HEK293T (cell line): ENCODE data around the gene AKAP9.
"Not testable (repeated sequence)": the region's sequence is repeated elsewhere in the genome, so short reads cannot be mapped to it uniquely, and the experiment has no call there.

Experiments
- CTCF ChIA-PET: fragments of 350-600 bp; formaldehyde crosslinking; extraction: SDS; loops from one replicate; lab custom pipeline; 2021; ENCODE audit warnings: antibody characterized with exemption, inconsistent platforms; lab: Yijun Ruan, JAX
- POLR2A ChIA-PET: fragments of 350-600 bp; formaldehyde crosslinking; extraction: SDS; loops from one replicate; lab custom pipeline; 2020; ENCODE audit warnings: antibody characterized with exemption, inconsistent platforms; lab: Yijun Ruan, JAX
- DNase-seq: peaks from one replicate; pipeline ENCODE4 v3.0.0; 2012; ENCODE audit warnings: mixed read lengths; ENCODE audit errors: extremely low spot score
- ARNT ChIP-seq: fragments of 450-650 bp; IDR thresholded peaks from 2 replicates; pipeline ENCODE4 v1.6.1; 2017; ENCODE audit warnings: mild to moderate bottlenecking
- BHLHE40 ChIP-seq: fragments of 450-650 bp; IDR thresholded peaks from 2 replicates; pipeline ENCODE4 v1.6.1; 2016; ENCODE audit warnings: mild to moderate bottlenecking, moderate library complexity, borderline replicate concordance
- CTBP1 ChIP-seq: fragments of 450-650 bp; IDR thresholded peaks from 2 replicates; pipeline ENCODE4 v1.6.1; 2016; ENCODE audit warnings: borderline replicate concordance
- ELF4 ChIP-seq: fragments of 450-650 bp; IDR thresholded peaks from 2 replicates; pipeline ENCODE4 v1.6.1; 2017; ENCODE audit warnings: antibody characterized with exemption
- FOXA1 ChIP-seq: fragments of 450-650 bp; IDR thresholded peaks from 2 replicates; pipeline ENCODE4 v1.6.1; 2016; ENCODE audit warnings: mild to moderate bottlenecking
- FOXK2 ChIP-seq: fragments of 450-650 bp; IDR thresholded peaks from 2 replicates; pipeline ENCODE4 v1.6.1; 2016; ENCODE audit warnings: mild to moderate bottlenecking
- FOXM1 ChIP-seq: fragments of 450-650 bp; IDR thresholded peaks from 2 replicates; pipeline ENCODE4 v1.6.1; 2017; ENCODE audit warnings: mild to moderate bottlenecking, borderline replicate concordance
- HDGF ChIP-seq: fragments of 450-650 bp; IDR thresholded peaks from 2 replicates; pipeline ENCODE4 v1.6.1; 2017; ENCODE audit warnings: antibody characterized with exemption, borderline replicate concordance
- L3MBTL2 ChIP-seq: fragments of 450-650 bp; conservative IDR thresholded peaks from 2 replicates; pipeline ENCODE4 v1.6.1; 2016; ENCODE audit warnings: mild to moderate bottlenecking
- LEF1 ChIP-seq: fragments of 450-650 bp; IDR thresholded peaks from 2 replicates; pipeline ENCODE4 v1.6.1; 2017; ENCODE audit warnings: mild to moderate bottlenecking, borderline replicate concordance
- NFRKB ChIP-seq: fragments of 450-650 bp; IDR thresholded peaks from 2 replicates; pipeline ENCODE4 v1.6.1; 2016; ENCODE audit warnings: mild to moderate bottlenecking, moderate library complexity
- SP1 ChIP-seq: fragments of 450-650 bp; IDR thresholded peaks from 2 replicates; pipeline ENCODE4 v1.6.1; 2017
- SUZ12 ChIP-seq: fragments of 450-650 bp; IDR thresholded peaks from 2 replicates; pipeline ENCODE4 v1.6.1; 2016; ENCODE audit warnings: mild to moderate bottlenecking
- TARDBP ChIP-seq: fragments of 450-650 bp; IDR thresholded peaks from 2 replicates; pipeline ENCODE4 v1.6.1; 2016
- ZNF384 ChIP-seq: fragments of 450-650 bp; IDR thresholded peaks from 2 replicates; pipeline ENCODE4 v1.6.1; 2016
- TF ChIP-seq, protein P1 (sequence below): fragments of 450-650 bp; IDR thresholded peaks from 2 replicates; pipeline ENCODE4 v1.6.1; 2016

AKAP9 gene

DNA sequence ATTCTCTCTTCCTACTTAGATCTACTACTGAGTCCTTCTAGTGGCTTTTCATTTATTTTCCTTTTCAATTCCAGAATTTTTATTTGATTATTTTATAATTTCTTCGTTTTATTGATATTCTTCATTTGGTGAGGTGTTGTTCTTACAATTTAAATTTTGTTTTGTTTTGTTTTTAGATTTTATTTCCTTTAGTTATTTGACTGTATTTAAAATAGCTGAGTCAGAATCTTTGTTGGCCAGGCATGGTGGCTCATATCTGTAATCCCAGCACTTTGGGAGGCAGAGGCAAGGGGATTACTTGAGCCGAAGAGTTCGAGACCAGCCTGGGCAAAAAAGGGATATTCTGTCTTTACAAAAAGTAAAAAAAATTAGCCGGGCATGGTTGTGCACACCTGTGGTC, 36.1 kb downstream of the AKAP9 start:
- TF ChIP-seq, protein P1, sequence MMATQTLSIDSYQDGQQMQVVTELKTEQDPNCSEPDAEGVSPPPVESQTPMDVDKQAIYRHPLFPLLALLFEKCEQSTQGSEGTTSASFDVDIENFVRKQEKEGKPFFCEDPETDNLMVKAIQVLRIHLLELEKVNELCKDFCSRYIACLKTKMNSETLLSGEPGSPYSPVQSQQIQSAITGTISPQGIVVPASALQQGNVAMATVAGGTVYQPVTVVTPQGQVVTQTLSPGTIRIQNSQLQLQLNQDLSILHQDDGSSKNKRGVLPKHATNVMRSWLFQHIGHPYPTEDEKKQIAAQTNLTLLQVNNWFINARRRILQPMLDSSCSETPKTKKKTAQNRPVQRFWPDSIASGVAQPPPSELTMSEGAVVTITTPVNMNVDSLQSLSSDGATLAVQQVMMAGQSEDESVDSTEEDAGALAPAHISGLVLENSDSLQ = no peak
- TF ChIP-seq FOXA1 (no peak), ARNT (no peak), FOXM1 (no peak), HDGF (no peak), BHLHE40 (no peak), L3MBTL2 (no peak), FOXK2 (no peak), TARDBP (no peak), SUZ12 (no peak), ZNF384 (no peak), LEF1 (no peak), CTBP1 (no peak), NFRKB (no peak), ELF4 (no peak), SP1 (no peak)
- DNase-seq = no peak
- POLR2A ChIA-PET = no interaction called here
- CTCF ChIA-PET = no interaction called here

DNA sequence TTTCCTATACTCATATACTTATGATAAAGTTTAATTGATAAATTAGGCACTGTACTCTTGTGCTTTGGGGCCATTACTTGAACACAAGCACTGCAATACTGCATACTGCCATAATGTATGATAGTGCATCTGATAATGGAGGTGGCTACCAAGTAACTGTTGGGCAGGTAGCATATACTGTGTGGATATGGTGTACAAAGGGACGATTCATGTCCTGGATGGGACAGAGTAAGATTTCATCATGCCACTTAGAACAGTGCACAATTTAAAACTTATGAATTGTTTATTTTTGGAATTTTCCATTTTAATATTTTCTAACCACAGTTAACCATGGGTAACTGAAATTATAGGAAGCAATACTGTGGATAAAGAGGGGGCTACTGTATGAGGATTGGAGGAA, 38.9 kb downstream of the AKAP9 start:
- ChIA-PET CTCF (no interaction called here), POLR2A (no interaction called here)
- DNase-seq = no peak

DNA sequence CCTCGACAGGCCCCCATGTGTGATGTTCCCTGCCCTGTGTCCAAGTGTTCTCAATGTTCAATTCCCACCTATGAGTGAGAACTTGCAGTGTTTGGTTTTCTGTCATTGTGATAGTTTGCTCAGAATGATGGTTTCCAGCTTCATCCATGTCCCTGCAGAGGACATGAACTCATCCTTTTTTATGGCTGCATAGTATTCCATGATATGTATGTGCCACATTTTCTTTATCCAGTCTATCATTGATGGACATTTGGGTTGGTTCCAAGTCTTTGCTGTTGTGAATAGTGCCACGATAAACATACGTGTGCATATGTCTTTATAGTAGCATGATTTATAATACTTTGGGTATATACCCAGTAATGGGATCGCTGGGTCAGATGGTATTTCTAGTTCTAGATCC, 41.7 kb downstream of the AKAP9 start:
- POLR2A ChIA-PET, CTCF ChIA-PET: not testable (repeated sequence)

More for the DNA sequence above, 38.9 kb downstream of the AKAP9 start:
- TF ChIP-seq NFRKB = no peak

DNA sequence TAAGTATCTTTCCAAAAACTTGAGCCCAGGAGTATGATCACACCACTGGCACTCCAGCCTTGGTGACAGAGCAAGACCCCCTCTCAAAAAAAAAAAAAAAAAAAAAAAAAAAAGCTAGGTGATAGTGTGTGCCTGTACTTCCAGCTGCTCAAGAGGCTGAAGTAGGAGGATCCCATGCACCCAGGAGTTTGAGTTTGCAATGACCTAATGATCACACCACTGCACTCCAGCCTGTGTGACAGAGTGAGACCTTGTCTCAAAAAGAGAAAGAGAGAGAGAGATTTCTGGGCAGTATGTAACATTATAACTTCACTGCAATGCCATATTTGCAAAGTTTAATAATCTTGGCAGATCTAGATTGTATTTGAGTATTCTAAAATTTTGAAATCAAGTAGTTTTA, 47.6 kb downstream of the AKAP9 start:
- TF ChIP-seq FOXM1 = no peak
- no peak for TF ChIP-seq TARDBP
- TF ChIP-seq LEF1 = no peak
- TF ChIP-seq, protein P1 = no peak
- TF ChIP-seq HDGF = no peak
- TF ChIP-seq SUZ12 = no peak
- no peak for TF ChIP-seq CTBP1
- TF ChIP-seq NFRKB = no peak
- no peak for TF ChIP-seq ARNT
- TF ChIP-seq FOXA1 = no peak
- CTCF ChIA-PET = interaction anchor here (0.6 kb wide), 1 partner anchor 473 kb away, joined by 3 read pairs; no protein-coding TSS in a partner anchor
- POLR2A ChIA-PET = no interaction called here
- no peak for DNase-seq

More for the DNA sequence above, 41.7 kb downstream of the AKAP9 start:
- DNase-seq = not testable (repeated sequence)

DNA sequence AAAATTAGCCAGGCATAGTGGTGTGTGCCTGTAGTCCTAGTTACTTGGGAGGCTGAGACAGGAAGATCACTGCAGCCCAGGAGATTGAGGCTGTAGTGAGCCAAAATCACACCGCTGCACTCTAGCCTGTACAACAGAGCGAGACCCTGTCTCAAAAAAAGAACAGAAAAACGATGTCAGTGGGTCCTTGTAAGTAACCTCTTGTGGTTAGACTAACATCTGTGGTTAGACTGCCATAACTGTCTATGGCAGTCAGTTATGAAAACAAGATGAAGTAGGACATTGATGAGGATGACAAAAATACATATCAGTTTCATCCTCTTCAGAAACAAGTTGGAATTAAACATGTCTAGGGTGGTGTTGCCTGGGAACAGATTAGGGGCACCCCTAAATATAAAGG, 53.3 kb downstream of the AKAP9 start:
- POLR2A ChIA-PET = no interaction called here
- DNase-seq = no peak
- CTCF ChIA-PET = no interaction called here
- no peak for TF ChIP-seq FOXA1
- no peak for TF ChIP-seq ARNT
- no peak for TF ChIP-seq SUZ12
- TF ChIP-seq ZNF384 = no peak
- TF ChIP-seq TARDBP = no peak
- TF ChIP-seq, protein P1 = no peak
- no peak for TF ChIP-seq L3MBTL2
- no peak for TF ChIP-seq FOXM1

DNA sequence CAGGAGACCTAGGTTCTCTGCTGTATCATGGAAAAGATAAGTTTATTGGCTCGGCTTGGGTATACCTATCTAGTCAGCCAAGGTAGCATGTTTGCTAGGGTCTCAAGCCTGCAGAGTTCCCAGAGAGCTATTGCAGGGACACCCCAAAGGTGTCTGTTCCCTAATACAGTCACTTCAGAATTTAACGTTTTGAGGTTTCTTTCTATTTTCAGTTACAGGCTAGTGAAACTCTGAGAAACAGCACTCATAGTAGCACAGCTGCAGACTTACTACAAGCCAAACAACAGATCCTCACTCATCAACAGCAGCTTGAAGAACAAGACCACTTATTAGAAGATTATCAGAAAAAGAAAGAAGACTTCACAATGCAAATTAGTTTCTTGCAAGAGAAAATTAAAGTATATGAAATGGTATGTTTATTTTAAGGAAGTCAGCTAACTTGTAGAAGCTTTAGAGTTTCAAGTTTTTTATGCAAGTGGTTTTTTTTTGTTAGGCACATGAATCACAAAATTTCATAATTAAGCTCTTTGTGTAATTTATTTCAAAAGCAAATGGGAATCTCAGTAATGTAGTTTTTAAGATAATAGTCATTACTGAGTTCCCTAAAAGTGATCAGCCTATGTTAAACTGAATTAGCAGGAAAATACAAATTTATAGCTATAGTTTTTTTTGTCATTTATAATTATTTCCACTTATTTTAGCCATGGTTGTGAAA, 54.9 kb downstream of the AKAP9 start:
- DNase-seq = no peak
- TF ChIP-seq, protein P1 = no peak
- TF ChIP-seq ELF4 (no peak), FOXK2 (no peak), CTBP1 (no peak)
- POLR2A ChIA-PET = no interaction called here
- CTCF ChIA-PET = no interaction called here
